Measurements from ENCODE around the gene ADSS1.

Gene ADSS1

DNA sequence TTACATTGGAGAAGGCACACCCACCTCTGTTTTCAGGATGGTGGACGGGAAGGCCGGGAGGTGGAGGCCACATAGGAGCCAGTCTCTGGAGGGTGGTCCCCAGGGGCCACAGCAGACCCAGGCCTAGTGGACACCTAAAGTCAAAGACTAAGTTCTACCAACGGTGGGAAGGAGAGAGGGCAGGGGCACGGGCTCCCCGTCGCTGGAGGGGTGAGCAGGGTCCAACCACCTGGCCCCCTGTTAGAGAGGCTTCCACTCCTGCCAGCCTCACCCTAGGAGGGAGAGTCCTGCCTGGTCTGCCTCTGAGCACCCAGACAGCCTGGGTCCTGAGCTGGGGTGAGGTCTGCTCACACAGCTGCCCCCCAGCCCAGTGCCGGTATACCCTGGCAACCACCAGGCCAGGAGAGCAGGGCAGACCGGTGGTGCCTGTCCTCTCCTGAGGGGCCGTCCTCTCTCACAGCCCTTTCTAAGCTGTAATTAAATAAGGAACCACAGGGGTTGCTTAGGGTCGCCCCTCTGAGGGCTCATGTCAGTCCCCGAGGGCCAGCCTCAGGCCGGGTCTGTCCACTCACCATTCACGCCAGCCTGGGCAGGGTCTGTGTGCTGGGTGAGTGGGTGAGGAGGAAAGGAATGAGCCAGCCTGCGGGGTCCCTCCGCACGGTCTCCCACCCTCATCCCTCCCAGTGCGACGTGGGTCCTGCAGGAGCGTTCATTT lies 32.3 kb upstream of the ADSS1 start:
- Mint-ChIP-seq H3K36me3 (peaks cover 8% of the 10 kb centered on the region in 2 donors), H3K4me1 (peaks cover 41 to 82% of the 10 kb centered on the region in 2 donors), H3K4me3 (peak overlapping the region in 1 of 2 donors; percentile 84), H3K9me3 (no peaks in the 10 kb centered on the region), H3K27ac (no peak overlapping the region), H3K27me3 (no peaks in the 10 kb centered on the region)
- ATAC-seq (replicated peaks) (no peak), DNase-seq (no peak)

GRCh38 chr14:104692261-104692938 lies 31.6 kb upstream of the ADSS1 start:
- H3K36me3 Mint-ChIP-seq: peaks cover 8% of the 10 kb centered on the region in 2 donors
- peaks cover 36 to 75% of the 10 kb centered on the region in 2 donors for H3K4me1 Mint-ChIP-seq
- no peak overlapping the region for H3K27ac Mint-ChIP-seq
- no peak for ATAC-seq (replicated peaks)
- no peak overlapping the region for H3K4me3 Mint-ChIP-seq
- H3K27me3 Mint-ChIP-seq: no peaks in the 10 kb centered on the region
- no peaks in the 10 kb centered on the region for H3K9me3 Mint-ChIP-seq
- no peak for DNase-seq

DNA sequence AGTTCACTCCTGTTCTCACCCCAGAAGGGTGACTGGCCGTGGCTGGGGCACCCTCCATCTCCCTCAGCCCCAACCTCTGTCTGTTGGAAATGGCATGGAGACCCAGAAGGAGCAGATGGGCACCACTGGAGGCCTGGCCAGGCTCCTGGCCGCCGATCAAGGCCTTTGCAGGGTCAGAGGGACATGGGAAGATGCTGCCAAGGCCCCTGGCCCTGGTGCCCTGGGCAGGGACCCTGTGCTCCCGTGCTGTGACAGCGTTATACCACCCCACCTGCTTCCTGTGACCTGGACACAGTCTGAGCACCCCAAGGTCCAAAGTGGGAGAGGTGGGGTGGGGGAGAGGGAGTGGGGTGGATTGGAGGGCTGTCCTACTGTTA lies 31.1 kb upstream of the ADSS1 start:
- H3K36me3 Mint-ChIP-seq: peaks cover 8% of the 10 kb centered on the region in 2 donors
- H3K4me1 Mint-ChIP-seq: peaks cover 31 to 70% of the 10 kb centered on the region in 2 donors
- no peak overlapping the region for H3K4me3 Mint-ChIP-seq
- H3K27me3 Mint-ChIP-seq: no peaks in the 10 kb centered on the region
- H3K27ac Mint-ChIP-seq: peak overlapping the region; percentile 37
- no peak for DNase-seq
- ATAC-seq (replicated peaks): no peak
- H3K9me3 Mint-ChIP-seq: no peaks in the 10 kb centered on the region

DNA sequence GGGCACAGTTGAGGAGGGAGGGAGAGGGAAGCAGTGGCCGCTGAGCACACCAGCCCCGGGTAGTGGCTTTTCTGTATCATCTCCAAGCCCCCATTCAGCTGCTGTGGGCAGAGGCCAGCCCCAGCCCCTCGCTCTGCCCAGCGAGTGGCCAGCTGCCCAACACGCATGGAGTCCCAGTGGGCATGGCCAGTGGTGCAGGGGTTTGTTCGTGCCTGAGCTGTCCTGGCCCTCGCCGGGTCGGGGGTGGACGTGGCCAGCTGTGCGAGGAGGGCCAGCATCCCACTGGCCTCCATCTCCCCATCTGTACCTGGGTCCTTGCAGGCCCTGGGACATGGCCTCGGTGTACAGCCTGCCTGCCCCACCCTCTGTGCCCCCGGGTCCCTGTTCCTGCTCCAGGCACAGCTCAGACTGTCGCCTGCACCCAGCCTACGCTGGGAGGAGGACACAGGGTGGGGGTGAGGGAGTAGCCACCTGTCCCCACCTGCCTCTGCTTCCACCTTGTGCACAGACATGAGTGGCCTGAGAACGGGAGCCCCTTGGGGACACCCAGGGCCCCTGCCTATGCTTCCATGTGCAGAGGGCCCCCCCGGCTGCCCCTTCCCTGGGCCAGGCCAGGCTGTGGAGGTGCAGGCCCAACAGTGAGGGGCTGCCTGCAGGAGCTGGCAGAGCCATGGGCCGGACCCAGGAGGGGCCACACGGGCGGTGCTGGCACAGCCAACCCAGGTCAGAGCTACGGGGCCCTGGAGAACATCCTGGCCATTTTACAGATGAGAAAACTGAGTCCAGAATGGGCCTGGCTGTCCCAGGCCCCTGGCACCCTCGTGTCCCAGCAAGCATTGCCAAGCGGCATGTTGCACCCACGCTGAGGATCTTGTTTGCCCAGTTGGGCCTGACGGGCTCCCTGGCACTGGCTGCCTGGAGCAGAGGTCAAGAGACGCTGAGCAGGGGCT lies 30.3 kb upstream of the ADSS1 start:
- H3K4me1 Mint-ChIP-seq: peaks cover 27 to 69% of the 10 kb centered on the region in 2 donors
- ATAC-seq (replicated peaks) (no peak), DNase-seq (no peak)
- no peak overlapping the region for H3K4me3 Mint-ChIP-seq
- peaks cover 8% of the 10 kb centered on the region in 2 donors for H3K36me3 Mint-ChIP-seq
- no peaks in the 10 kb centered on the region for H3K9me3 Mint-ChIP-seq
- peak overlapping the region; percentile 80 for H3K27ac Mint-ChIP-seq
- no peaks in the 10 kb centered on the region for H3K27me3 Mint-ChIP-seq

GRCh38 chr14:104694475-104694950 lies 29.5 kb upstream of the ADSS1 start:
- DNase-seq: no peak
- H3K9me3 Mint-ChIP-seq: no peaks in the 10 kb centered on the region
- H3K36me3 Mint-ChIP-seq: peaks cover 8 to 10% of the 10 kb centered on the region in 2 donors
- H3K27me3 Mint-ChIP-seq: no peaks in the 10 kb centered on the region
- H3K4me1 Mint-ChIP-seq: peaks cover 27 to 72% of the 10 kb centered on the region in 2 donors
- H3K27ac Mint-ChIP-seq: peak overlapping the region; percentile 80
- peak overlapping the region in 1 of 2 donors; percentile 61 for H3K4me3 Mint-ChIP-seq
- no peak for ATAC-seq (replicated peaks)

DNA sequence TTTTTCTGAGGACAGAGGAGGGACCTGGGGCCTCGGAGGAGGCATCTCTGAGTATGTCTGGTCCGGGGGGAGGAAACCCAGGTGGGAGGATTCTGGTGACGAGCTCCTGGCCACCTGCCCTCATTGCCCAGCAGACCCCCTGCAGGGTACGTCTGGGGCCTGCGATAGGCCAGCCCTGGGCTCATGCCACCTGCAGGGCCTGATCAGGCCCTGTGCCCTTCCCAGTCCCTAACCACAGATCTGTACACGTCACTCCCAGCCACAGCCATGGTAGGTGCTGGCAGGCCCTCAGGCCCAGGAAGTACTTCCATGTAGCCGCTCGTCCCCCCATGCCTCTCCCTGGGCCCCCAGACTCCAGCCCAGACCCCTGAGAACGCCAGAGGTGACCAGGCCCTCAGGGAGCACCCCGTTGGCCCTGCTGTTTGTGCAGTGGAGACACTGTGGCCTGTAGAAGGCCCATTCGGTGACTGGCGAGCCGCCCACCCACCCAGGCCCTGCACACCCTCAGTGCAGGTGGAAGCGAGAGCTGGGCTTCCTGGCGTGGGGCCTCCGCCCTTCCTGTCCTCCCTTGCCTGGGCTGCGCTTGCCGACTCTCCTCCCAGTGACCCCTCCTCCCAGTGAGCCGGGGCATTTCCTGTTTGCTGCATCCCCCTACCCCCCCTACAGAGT lies 28.9 kb upstream of the ADSS1 start:
- Mint-ChIP-seq H3K9me3 (no peaks in the 10 kb centered on the region), H3K27ac (peak overlapping the region; percentile 80), H3K4me3 (peak overlapping the region in 1 of 2 donors; percentile 61), H3K36me3 (peaks cover 8 to 10% of the 10 kb centered on the region in 2 donors), H3K27me3 (no peaks in the 10 kb centered on the region), H3K4me1 (peaks cover 27 to 72% of the 10 kb centered on the region in 2 donors)
- ATAC-seq (replicated peaks): peak; percentile 82 to 84
- DNase-seq: no peak

DNA sequence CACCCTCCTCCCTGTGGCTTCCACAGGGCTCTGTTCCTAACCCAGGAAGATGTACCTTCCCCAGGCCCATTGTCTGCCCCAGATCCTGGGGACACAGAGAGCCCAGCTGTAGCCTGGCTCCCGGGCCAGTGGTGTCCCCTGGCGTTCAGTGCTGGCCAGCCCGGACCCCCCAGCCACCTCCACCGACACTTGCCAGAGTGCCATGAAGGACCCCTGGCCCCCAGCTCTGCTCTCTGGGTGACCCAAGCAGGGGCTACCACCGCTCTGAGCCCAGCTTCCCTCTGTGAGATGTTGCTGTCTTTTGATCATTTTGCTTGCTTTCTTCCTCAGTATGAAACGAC lies 28.4 kb upstream of the ADSS1 start:
- no peaks in the 10 kb centered on the region for H3K9me3 Mint-ChIP-seq
- peak overlapping the region in 1 of 2 donors; percentile 30 for H3K4me3 Mint-ChIP-seq
- ATAC-seq (replicated peaks) (no peak), DNase-seq (no peak)
- no peaks in the 10 kb centered on the region for H3K27me3 Mint-ChIP-seq
- H3K27ac Mint-ChIP-seq: peak overlapping the region; percentile 80
- H3K36me3 Mint-ChIP-seq: peaks cover 8 to 10% of the 10 kb centered on the region in 2 donors
- H3K4me1 Mint-ChIP-seq: peaks cover 27 to 69% of the 10 kb centered on the region in 2 donors

- DNase-seq (no peak), ATAC-seq (replicated peaks) (no peak)
- Mint-ChIP-seq H3K27ac (no peak overlapping the region), H3K36me3 (peaks cover 8 to 10% of the 10 kb centered on the region in 2 donors), H3K9me3 (no peaks in the 10 kb centered on the region), H3K4me3 (no peak overlapping the region), H3K27me3 (no peaks in the 10 kb centered on the region), H3K4me1 (peaks cover 22 to 57% of the 10 kb centered on the region in 2 donors)
Measured at GRCh38 chr14:104696671-104697316, 27.2 kb upstream of the ADSS1 start.

GRCh38 chr14:104697317-104697703 lies 26.7 kb upstream of the ADSS1 start:
- no peaks in the 10 kb centered on the region for H3K9me3 Mint-ChIP-seq
- no peak overlapping the region for H3K27ac Mint-ChIP-seq
- no peak for ATAC-seq (replicated peaks)

GRCh38 chr14:104697892-104698583 lies 26.0 kb upstream of the ADSS1 start:
- H3K27ac Mint-ChIP-seq: peak overlapping the region; percentile 47
- H3K9me3 Mint-ChIP-seq: no peaks in the 10 kb centered on the region
- peaks cover 22 to 49% of the 10 kb centered on the region in 2 donors for H3K4me1 Mint-ChIP-seq
- DNase-seq (no peak), ATAC-seq (replicated peaks) (no peak)
- no peak overlapping the region for H3K4me3 Mint-ChIP-seq
- no peaks in the 10 kb centered on the region for H3K27me3 Mint-ChIP-seq
- H3K36me3 Mint-ChIP-seq: peaks cover 8 to 10% of the 10 kb centered on the region in 2 donors

More at GRCh38 chr14:104697317-104697703, 26.7 kb upstream of the ADSS1 start:
- peaks cover 8 to 10% of the 10 kb centered on the region in 2 donors for H3K36me3 Mint-ChIP-seq
- H3K4me1 Mint-ChIP-seq: peaks cover 22 to 53% of the 10 kb centered on the region in 2 donors
- H3K4me3 Mint-ChIP-seq: no peak overlapping the region
- H3K27me3 Mint-ChIP-seq: no peaks in the 10 kb centered on the region
- no peak for DNase-seq

GRCh38 chr14:104698688-104699425 lies 25.2 kb upstream of the ADSS1 start:
- no peaks in the 10 kb centered on the region for H3K27me3 Mint-ChIP-seq
- H3K9me3 Mint-ChIP-seq: no peaks in the 10 kb centered on the region
- no peak for DNase-seq
- peak overlapping the region; percentile 56 for H3K27ac Mint-ChIP-seq
- H3K36me3 Mint-ChIP-seq: peaks cover 15% of the 10 kb centered on the region in 2 donors
- peaks cover 22 to 41% of the 10 kb centered on the region in 2 donors for H3K4me1 Mint-ChIP-seq
- peak overlapping the region in 1 of 2 donors; percentile 14 for H3K4me3 Mint-ChIP-seq
- no peak for ATAC-seq (replicated peaks)

- H3K27me3 Mint-ChIP-seq: no peaks in the 10 kb centered on the region
- no peak overlapping the region for H3K27ac Mint-ChIP-seq
- no peaks in the 10 kb centered on the region for H3K9me3 Mint-ChIP-seq
- peaks cover 20% of the 10 kb centered on the region in 2 donors for H3K36me3 Mint-ChIP-seq
- H3K4me1 Mint-ChIP-seq: peaks cover 19 to 36% of the 10 kb centered on the region in 2 donors
- DNase-seq (no peak), ATAC-seq (replicated peaks) (no peak)
- H3K4me3 Mint-ChIP-seq: no peak overlapping the region
Measured at GRCh38 chr14:104699426-104699748, 24.6 kb upstream of the ADSS1 start.

Data from stimulated activated naive B cell treated with anti-CD40 and anti-IgM and Interleukin-4, amounts not matched to agents 10 μg/mL and 1 μg/mL and 100 μg/mL, for 72 hours (primary cell).